ENCODE data around the gene MSANTD2. TPM values are rescaled to one million over a fixed set of nuclear protein-coding genes. Genes with fewer than 3 reads are reported as not detected.
"Not testable (repeated sequence)": the region's sequence is repeated elsewhere in the genome, so short reads cannot be mapped to it uniquely, and the experiment has no call there.

Gene MSANTD2
- polyA plus RNA-seq, 3 donors from 2014 or later = 2.8 to 7.2 (median 5.7) TPM

DNA sequence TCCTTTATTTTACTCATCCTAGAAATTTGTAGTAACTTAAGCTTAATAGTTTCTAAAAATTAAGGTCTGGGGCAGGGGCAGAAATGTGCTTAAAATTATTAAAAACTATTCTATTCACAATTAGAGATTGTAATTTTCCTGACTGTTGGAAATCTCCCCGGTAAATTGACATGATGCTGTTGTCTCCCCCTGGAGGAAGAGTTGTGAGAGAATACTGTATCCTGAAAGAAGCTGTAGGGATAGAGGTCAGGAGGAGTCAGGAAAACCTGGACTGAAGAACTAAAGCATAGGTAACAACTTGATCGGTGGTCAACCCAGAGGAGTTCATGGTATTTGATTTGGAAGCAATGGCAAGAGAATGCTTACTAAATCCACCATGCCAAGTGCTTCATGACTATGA, 21.9 kb downstream of the MSANTD2 start:
- DNase-seq = no peak
- H3K4me3 Mint-ChIP-seq = no peak overlapping the region
- H3K36me3 Mint-ChIP-seq = peaks cover 7 to 15% (median 13%) of the 10 kb centered on the region in 3 donors
- peaks cover 10 to 16% of the 10 kb centered on the region in 2 donors for H3K4me1 Mint-ChIP-seq
- H3K27ac Mint-ChIP-seq = no peak overlapping the region
- no peaks in the 10 kb centered on the region for H3K27me3 Mint-ChIP-seq (ENCODE audit: low read depth in 3 of 3)
- no peaks in the 10 kb centered on the region for H3K9me3 Mint-ChIP-seq

DNA sequence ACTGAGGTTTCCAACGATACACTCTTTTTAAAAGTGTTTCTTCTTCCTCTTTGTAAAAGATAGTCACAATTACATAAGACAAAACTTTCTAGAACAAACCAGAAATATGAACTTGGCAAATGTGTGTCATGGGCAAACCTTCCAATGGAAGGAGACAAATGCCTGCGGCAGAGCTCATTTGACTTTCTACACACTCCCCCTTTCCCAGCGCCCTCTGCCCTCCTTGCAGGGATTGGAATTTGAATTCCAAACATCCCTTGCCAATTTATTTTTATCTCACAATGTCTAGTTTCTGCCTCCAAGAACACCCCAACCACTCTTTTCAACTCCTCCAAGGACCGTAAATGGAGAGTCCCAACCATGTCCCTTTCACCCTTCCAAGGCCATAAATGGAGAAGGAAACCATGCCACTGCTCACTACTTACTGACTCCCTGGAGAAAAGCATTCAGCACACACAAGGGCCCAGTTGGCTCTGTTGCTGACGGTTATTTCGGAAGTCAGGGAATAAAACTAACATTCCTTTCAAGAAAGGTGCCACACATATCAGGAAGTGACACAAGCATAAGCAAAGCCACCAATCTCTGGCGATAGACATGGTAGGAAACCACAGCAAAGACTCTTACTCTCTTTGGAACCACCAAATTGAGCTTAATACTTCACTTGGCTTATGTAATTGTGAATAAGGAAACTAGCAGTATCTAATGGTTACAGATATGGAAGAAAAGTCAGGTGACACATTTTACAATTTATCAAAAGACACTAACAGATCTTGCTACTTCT, 23.2 kb downstream of the MSANTD2 start:
- DNase-seq = no peak
- H3K27ac Mint-ChIP-seq = peak overlapping the region in 2 of 6 donors; percentile 14 to 17
- peaks cover 10 to 16% of the 10 kb centered on the region in 2 donors for H3K4me1 Mint-ChIP-seq
- H3K9me3 Mint-ChIP-seq = no peaks in the 10 kb centered on the region
- H3K27me3 Mint-ChIP-seq (ENCODE audit: low read depth in 3 of 3) = no peaks in the 10 kb centered on the region
- H3K4me3 Mint-ChIP-seq = peak overlapping the region in 1 of 5 donors; percentile 9
- peaks cover 12 to 20% (median 14%) of the 10 kb centered on the region in 3 donors for H3K36me3 Mint-ChIP-seq

DNA sequence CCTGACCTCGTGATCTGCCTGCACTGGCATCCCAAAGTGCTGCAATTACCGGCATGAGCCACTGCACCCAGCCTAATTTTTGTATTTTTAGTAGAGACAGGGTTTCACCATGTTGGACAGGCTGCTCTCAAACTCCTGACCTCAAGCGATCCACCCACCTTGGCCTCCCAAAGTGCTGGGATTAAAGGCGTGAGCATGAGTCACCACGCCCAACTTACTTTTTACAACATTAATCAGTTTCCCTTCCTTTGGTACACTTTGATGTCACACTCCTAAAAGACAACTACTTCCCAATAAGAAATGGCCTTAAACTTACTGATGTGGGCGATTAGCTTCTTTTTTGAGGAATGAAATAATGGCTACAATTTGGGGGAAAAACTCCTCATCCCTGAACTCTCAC, 29.2 kb downstream of the MSANTD2 start:
- not testable (repeated sequence) for H3K9me3 Mint-ChIP-seq; DNase-seq; H3K27me3 Mint-ChIP-seq (ENCODE audit: low read depth in 3 of 3); H3K4me3 Mint-ChIP-seq; H3K27ac Mint-ChIP-seq; H3K4me1 Mint-ChIP-seq
- H3K36me3 Mint-ChIP-seq = peaks cover 10 to 31% (median 23%) of the 10 kb centered on the region in 3 donors

DNA sequence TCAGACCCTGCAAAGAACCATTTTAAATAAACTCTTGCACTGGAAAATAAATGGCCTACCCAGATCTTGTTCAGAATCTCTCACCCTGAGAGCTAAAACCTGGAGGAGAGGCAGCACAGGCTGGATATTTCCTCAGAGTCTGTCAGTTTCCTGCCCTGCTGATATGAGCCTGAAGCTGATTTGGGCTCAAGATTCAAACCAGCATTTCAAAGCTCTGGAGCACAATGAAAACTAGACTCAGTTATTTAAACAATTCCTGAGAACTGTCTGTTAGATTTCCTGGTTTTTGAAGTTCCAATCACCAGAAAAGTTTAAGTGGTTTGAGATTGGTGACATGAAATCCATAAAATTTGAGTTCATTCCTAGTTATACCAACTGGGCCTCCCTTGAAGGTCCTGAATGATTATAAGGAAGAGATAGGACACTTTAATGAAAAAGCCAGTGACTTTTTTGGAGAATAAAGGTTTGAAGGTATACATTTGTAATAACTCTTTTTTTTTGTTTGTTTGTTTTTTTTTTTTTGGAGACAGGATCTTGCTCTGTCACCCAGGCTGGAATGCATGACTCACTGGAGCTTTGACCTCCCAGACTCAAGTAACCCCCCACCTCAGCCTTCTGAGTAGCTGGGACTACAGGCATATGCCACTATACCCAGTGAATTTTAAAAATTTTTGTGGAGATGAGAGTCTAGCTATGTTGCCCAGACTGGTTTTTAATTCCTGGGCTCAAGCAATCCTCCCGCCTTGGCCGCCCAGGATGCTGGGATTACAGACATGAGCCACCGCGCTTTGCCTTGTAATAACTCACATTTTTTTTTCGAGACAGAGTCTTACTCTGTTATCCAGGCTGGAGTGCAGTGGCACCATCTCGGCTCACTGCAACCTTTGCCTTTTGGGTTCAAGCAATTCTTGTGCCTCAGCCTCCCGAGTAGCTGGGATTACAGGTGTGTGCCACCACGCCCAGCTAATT, 30.1 kb downstream of the MSANTD2 start:
- no peaks in the 10 kb centered on the region for H3K4me1 Mint-ChIP-seq
- H3K27me3 Mint-ChIP-seq (ENCODE audit: low read depth in 3 of 3) = no peaks in the 10 kb centered on the region
- peaks cover 10 to 34% (median 23%) of the 10 kb centered on the region in 3 donors for H3K36me3 Mint-ChIP-seq
- no peak for DNase-seq
- no peaks in the 10 kb centered on the region for H3K9me3 Mint-ChIP-seq
- H3K27ac Mint-ChIP-seq = no peak overlapping the region
- no peak overlapping the region for H3K4me3 Mint-ChIP-seq

DNA sequence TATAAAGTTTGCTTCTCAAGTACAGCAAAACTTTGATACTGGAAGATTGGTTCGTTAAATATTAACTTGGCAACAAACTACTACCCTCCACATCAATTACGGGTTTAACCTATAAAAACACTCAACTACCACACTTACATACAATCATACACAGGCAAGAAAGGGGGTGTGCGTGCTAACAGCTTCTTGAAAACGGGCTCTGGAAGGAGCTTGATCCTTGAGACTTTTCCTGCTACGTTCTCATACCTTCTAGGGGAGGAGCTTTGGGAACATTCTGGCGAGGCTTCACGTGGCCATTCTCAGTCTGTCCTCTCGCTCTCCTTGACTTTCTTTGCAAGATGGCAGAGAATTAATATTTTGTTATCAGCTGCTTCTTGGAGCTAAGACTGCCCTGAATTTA, 31.3 kb downstream of the MSANTD2 start:
- H3K4me3 Mint-ChIP-seq = no peak overlapping the region
- peaks cover 0 to under 1% of the 10 kb centered on the region in 2 donors for H3K4me1 Mint-ChIP-seq
- H3K27me3 Mint-ChIP-seq (ENCODE audit: low read depth in 3 of 3) = peaks cover 0 to under 1% (median 0%) of the 10 kb centered on the region in 3 donors
- H3K36me3 Mint-ChIP-seq = peaks cover 17 to 36% (median 31%) of the 10 kb centered on the region in 3 donors
- H3K27ac Mint-ChIP-seq = no peak overlapping the region
- H3K9me3 Mint-ChIP-seq = no peaks in the 10 kb centered on the region
- no peak for DNase-seq

DNA sequence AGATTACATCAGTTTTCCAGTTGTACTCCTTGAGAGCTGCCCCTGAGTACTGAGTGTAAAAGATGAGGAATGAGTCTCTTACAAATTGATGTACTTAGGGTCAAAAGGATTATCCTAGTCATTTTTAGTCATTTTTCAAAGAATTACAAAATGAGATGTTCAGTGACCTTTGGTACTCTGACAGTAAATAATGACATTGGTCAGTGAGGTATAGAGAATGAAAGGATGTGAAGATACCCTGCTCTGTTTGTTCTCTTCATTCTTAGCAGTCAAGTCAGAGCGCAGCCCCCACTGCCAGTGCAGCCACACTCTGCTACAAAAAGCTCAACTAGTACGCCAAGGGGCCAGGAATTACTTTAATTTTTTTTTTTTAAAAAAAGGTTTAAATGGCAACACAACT, 34.0 kb downstream of the MSANTD2 start:
- H3K36me3 Mint-ChIP-seq = peaks cover 10 to 23% (median 21%) of the 10 kb centered on the region in 3 donors
- peaks cover 3 to 13% (median 13%) of the 10 kb centered on the region in 3 donors for H3K27me3 Mint-ChIP-seq (ENCODE audit: low read depth in 3 of 3)
- no peaks in the 10 kb centered on the region for H3K9me3 Mint-ChIP-seq
- no peak for DNase-seq
- no peak overlapping the region for H3K4me3 Mint-ChIP-seq
- peaks cover 9 to 12% of the 10 kb centered on the region in 2 donors for H3K4me1 Mint-ChIP-seq
- H3K27ac Mint-ChIP-seq = no peak overlapping the region

DNA sequence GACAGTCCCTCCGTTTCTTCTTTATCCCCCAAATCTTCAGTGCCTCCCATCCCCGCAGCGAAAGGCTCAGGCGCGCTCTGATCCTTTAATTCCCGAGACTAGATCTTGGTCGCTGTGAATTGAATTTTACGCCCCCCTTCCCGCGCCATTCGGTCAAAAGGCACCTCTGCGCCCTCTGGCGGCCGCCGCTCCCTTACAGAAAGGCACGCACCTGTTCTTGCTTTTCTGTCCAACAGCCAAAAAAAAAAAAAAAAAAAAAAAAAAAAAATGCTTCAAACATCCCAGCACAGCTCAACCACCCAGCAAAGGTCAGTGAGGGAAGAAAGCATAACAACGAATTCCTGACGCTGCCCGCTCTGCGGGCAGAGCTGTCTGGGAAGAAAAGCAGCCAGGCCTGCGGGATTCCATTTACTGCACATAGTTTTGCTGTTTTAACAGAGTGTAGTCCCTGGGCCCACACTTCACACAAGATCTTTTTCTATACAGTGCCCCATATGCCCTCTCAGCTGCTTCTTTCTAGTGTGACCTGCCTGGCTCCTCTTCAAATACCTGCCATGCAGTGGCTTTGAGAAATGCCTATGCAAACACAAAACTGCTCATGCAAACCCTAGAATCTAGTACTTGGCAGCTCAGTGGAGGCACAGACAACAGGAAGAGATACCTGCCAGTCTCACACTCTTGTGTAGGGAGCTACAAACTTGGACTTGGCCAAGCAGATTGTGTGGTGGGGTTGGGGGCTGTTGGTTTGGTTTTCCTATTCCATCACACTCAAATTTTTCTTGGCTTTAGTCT, 36.9 kb downstream of the MSANTD2 start:
- Mint-ChIP-seq H3K27ac (peak overlapping the region in 3 of 6 donors; percentile 40 to 78 (median 59)), H3K36me3 (peaks cover 10 to 16% (median 13%) of the 10 kb centered on the region in 3 donors), H3K4me3 (peak overlapping the region; percentile 89 to 97 (median 95)), H3K4me1 (peaks cover 25 to 26% of the 10 kb centered on the region in 2 donors), H3K27me3 (ENCODE audit: low read depth in 3 of 3) (peaks cover 12 to 23% (median 20%) of the 10 kb centered on the region in 3 donors), H3K9me3 (no peaks in the 10 kb centered on the region)
- peak; percentile 65 to 75 (median 69) for DNase-seq

DNA sequence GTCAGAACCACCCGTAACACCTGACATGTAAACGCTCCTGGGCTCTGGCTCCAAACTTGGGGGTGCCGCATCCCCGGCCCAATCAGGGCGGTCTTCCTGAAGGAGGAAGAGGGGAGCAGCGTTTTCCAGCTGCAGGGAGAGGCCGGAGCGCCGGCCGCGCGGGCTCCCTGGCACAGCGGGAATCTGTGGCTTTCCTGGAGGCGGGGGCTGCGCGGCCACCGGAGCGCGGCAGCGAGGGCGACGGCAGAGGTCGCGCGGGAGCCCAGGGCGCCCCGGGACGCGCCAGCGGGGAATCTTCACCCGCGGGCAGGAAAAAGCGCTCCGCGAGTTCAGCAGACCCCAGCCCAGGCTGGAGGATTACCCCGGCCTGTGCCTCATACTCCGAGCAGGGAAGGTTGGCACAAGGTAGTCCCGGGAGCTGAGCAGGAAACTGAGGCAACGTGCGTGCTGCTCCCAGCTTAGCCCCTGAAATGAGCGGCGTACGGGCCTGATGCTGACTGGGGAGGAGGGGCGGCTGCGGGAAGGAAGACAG, 37.5 kb downstream of the MSANTD2 start:
- H3K36me3 Mint-ChIP-seq = peaks cover 10 to 16% (median 13%) of the 10 kb centered on the region in 3 donors
- H3K27ac Mint-ChIP-seq = peak overlapping the region in 1 of 6 donors; percentile 55
- peaks cover 12 to 26% (median 24%) of the 10 kb centered on the region in 3 donors for H3K27me3 Mint-ChIP-seq (ENCODE audit: low read depth in 3 of 3)

DNA sequence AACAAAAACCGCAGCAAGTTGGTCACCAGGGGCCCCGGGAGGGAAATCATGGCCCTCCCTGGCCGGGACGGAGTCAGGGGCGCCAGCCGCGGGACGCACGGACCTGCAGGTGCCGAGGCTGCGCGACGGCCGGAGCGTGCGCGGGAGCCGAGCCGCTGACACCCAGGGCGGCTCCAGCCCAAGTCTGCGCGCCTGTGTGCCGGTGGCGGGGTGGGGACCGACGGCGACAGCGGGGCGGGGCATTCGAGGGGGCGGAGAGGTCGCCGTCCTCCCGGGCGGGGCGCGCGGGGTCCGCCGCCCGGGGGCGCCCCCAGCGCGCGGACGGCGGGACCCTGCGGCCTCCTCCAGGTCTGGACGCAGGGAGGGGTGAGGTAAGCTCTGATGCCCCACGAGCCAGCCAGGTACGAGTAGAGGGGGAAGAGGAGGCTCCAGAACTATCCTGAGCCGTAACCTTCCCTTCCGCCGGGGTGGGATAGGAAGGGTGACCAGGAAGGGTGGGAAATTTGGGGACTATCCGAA, 38.0 kb downstream of the MSANTD2 start, which contains the start of gene ESAM:
ESAM (minus strand) TSS at position 186 of the 519 bp plus-strand sequence; CDS start at position 50, 136 bp downstream.
- peaks cover 10 to 16% (median 13%) of the 10 kb centered on the region in 3 donors for H3K36me3 Mint-ChIP-seq
- peaks cover 28 to 29% of the 10 kb centered on the region in 2 donors for H3K4me1 Mint-ChIP-seq
- peaks cover 0 to 2% (median 0%) of the 10 kb centered on the region in 6 donors for H3K9me3 Mint-ChIP-seq
- peak within 1 kb of the TSS in 2 of 6 donors; percentile 59 to 78 for H3K27ac Mint-ChIP-seq
- peak within 1 kb of the TSS; percentile 89 to 97 (median 95) for H3K4me3 Mint-ChIP-seq
- peaks cover 12 to 32% (median 28%) of the 10 kb centered on the region in 3 donors for H3K27me3 Mint-ChIP-seq (ENCODE audit: low read depth in 3 of 3)
- peak; percentile 28 to 44 (median 28) for DNase-seq

More for the DNA sequence above, 37.5 kb downstream of the MSANTD2 start:
- DNase-seq = no peak
- H3K4me1 Mint-ChIP-seq = peaks cover 28 to 29% of the 10 kb centered on the region in 2 donors
- peaks cover 0 to 2% (median 0%) of the 10 kb centered on the region in 6 donors for H3K9me3 Mint-ChIP-seq
- peak overlapping the region; percentile 89 to 97 (median 95) for H3K4me3 Mint-ChIP-seq

DNA sequence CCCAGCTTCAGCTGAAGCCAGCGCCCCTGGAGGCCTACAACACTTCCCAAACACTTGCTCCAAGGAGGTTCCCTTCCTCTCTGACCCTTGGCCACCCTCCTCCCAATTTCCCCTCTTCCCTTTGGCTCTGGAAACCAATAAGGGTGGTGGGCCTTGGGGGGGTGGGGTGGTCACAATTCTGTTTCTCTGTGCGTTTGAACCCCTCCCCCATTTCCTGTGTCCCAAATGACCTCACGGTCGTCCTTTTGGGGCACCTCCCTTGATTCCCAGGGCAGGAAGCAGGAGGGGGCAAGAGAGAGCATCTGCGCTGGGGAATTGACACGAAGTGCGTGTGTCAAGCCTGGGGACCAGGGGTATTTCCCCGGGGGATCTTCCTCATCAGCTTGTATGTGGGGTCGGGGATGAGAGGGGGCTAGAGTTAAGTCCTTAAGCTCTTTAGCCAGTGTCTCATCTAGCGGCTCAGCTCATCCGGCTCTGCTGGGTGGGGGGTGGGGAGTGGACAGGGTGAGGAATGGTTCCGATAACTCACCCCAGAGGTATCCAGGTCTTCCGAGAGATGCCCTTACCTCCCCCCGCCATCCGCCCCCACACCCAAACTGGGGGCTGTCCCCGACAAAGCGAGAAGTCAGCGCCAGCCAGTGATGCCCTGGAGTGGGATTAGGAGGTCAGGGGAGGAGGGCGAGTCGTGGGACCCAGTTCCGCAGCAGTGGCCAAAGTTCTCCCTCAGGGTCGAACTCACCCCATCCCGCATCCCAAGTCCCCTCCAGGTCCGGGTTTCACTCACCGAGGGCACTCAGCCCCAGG, 38.7 kb downstream of the MSANTD2 start:
- peaks cover 28 to 29% of the 10 kb centered on the region in 2 donors for H3K4me1 Mint-ChIP-seq
- peak overlapping the region; percentile 35 to 67 (median 53) for H3K4me3 Mint-ChIP-seq
- peaks cover 8 to 12% (median 10%) of the 10 kb centered on the region in 3 donors for H3K36me3 Mint-ChIP-seq
- no peak overlapping the region for H3K27ac Mint-ChIP-seq
- peaks cover 12 to 34% (median 31%) of the 10 kb centered on the region in 3 donors for H3K27me3 Mint-ChIP-seq (ENCODE audit: low read depth in 3 of 3)
- H3K9me3 Mint-ChIP-seq = peaks cover 0 to 2% (median 0%) of the 10 kb centered on the region in 6 donors
- no peak for DNase-seq

DNA sequence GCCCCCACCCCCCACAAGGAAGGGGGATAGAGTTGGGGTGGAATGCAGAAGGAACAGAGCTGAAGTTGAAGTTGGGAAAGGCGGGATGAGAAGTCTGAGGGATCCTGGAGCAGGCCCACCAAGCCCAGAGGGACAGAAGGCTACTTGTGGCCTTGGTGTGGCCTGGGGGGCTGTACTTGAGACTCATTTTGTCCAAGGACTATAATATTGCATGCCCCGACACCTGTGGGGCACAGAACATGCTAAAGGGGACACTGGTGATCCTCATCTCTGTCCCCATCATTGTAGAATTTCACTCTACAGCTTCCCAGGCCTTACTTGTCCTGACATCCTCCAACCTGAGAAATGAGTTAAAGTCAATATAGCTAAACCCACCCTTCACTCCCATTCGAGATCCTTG, 39.4 kb downstream of the MSANTD2 start:
- Mint-ChIP-seq H3K4me3 (peak overlapping the region in 3 of 5 donors; percentile 15 to 49 (median 18)), H3K36me3 (peaks cover 4 to 8% (median 7%) of the 10 kb centered on the region in 3 donors), H3K9me3 (peaks cover 0 to 2% (median 0%) of the 10 kb centered on the region in 6 donors), H3K27ac (no peak overlapping the region), H3K4me1 (peaks cover 28 to 29% of the 10 kb centered on the region in 2 donors), H3K27me3 (ENCODE audit: low read depth in 3 of 3) (peaks cover 12 to 35% (median 31%) of the 10 kb centered on the region in 3 donors)
- no peak for DNase-seq

All from immature natural killer cell (primary cell).